Sigmoid colon (tissue), 4 donors: ENCODE measurements around the gene PDE4A.
A peak's percentile ranks its signal among the peaks of the same experiment; 100 is the strongest.

Experiments
- CTCF ChIP-seq, 4 experiments: fragments of 450-650 bp in 3 of 4; fragments of 200-600 bp in 1 of 4; IDR thresholded peaks; one replicate each; pipeline ENCODE4 v1.5.1; 2016 to 2019; ENCODE audit warnings: antibody characterized with exemption in 4 of 4, mild to moderate bottlenecking in 3 of 4, moderate library complexity in 2 of 4
- EP300 ChIP-seq, 4 donors: sonication (generic); formaldehyde crosslinking; IDR thresholded peaks; one replicate each; pipeline ENCODE4 v1.6.1; 2017; ENCODE audit warnings: antibody characterized with exemption in 4 of 4
- POLR2A ChIP-seq, 2 donors: fragments of 450-650 bp; IDR thresholded peaks; one replicate each; pipeline ENCODE4 v1.6.1; 2016; ENCODE audit warnings: antibody characterized with exemption in 2 of 2, mild to moderate bottlenecking in 2 of 2, moderate library complexity in 2 of 2
- POLR2AphosphoS5 ChIP-seq, 4 donors: sonication (generic); formaldehyde crosslinking; IDR thresholded peaks; one replicate each; pipeline ENCODE4 v1.6.1; 2017; ENCODE audit warnings: antibody characterized with exemption in 4 of 4

GRCh38 chr19:10430505-10431253 is 10.3 kb downstream of the PDE4A start:
- TF ChIP-seq CTCF (IDR thresholded peaks at IDR 0.05) (no peak), POLR2AphosphoS5 (IDR thresholded peaks at IDR 0.05) (peak in 2 of 4 donors; percentile 31 to 35), EP300 (IDR thresholded peaks at IDR 0.05) (no peak), POLR2A (IDR thresholded peaks at IDR 0.05) (no peak)
